PC-9 (cell line): ENCODE results near the gene FEN1.

Experiments used
- CTCF ChIP-seq: fragments of 200-600 bp; sonication (generic); conservative IDR thresholded peaks from 2 replicates; pipeline ENCODE4 v1.6.1; 2017; ENCODE audit warnings: mixed run types, antibody characterized with exemption, mild to moderate bottlenecking, moderate library complexity
- EZH2 ChIP-seq: fragments of 200-600 bp; sonication (generic); IDR thresholded peaks from 2 replicates; pipeline ENCODE4 v1.8.0; 2017; ENCODE audit warnings: antibody characterized with exemption, low read depth

- TF ChIP-seq CTCF (no peak), EZH2 (no peak)
Observed at GRCh38 chr11:61838921-61839320, 46.2 kb downstream of the FEN1 start.
